ENCODE results near the gene WDR46.

DNA sequence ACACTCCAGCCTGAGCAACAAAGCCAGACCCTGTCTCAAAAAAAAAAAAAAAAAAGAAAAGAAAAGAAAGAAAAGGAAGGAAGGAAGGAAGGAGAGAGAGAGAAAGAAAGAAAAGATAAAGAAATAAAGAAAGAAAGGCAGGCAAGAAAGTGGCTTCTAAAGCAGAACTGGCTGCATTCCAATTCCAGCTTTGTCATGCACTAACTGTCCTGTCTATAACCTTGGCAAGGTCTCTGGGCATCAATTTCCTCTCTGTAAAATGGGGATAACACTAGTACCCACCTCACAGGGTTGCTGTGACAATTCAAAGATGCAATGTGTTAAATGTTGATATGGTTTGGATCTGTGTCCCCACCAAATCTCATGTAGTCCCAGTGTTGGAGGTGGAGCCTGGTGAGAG is 52.7 kb downstream of the WDR46 start:
- TF ChIP-seq CTCF (IDR thresholded peaks at IDR 0.05) (no peak), POLR2A (IDR thresholded peaks at IDR 0.05) (no peak)
